Skeletal muscle cell (primary cell): ENCODE measurements around the gene N4BP2.

Experiments
- DNase-seq: peaks from one replicate; pipeline ENCODE4 v3.0.0-alpha.2; 2010; ENCODE audit warnings: low read depth
- H3K4me3 ChIP-seq: 2 replicates; pipeline ENCODE4 v1.5.1; 2011; ENCODE audit warnings: low read depth, mild to moderate bottlenecking, control low read depth, low read length, moderate library complexity

The N4BP2 gene

GRCh38 chr4:40199999-40200874 is 143.6 kb downstream of the N4BP2 start:
- DNase-seq = no peak
- H3K4me3 ChIP-seq = no peak overlapping the region

GRCh38 chr4:40200875-40201801 is 144.5 kb downstream of the N4BP2 start:
- DNase-seq = no peak
- no peak overlapping the region for H3K4me3 ChIP-seq

- no peak for DNase-seq
- H3K4me3 ChIP-seq = no peak overlapping the region
These were observed 145.2 kb downstream of the N4BP2 start for GRCh38 chr4:40201898-40202297.

GRCh38 chr4:40202474-40202873 is 145.8 kb downstream of the N4BP2 start:
- DNase-seq = no peak
- no peak overlapping the region for H3K4me3 ChIP-seq

GRCh38 chr4:40204507-40205258 is 148.0 kb downstream of the N4BP2 start:
- no peak for DNase-seq
- H3K4me3 ChIP-seq = no peak overlapping the region

GRCh38 chr4:40205259-40206198 is 148.9 kb downstream of the N4BP2 start:
- DNase-seq = no peak
- H3K4me3 ChIP-seq = no peak overlapping the region

- DNase-seq = no peak
- no peak overlapping the region for H3K4me3 ChIP-seq
These were observed 149.8 kb downstream of the N4BP2 start for GRCh38 chr4:40206426-40206825.
